ENCODE measurements around the gene CETN2. TPM values are rescaled to one million over a fixed set of nuclear protein-coding genes. Genes with fewer than 3 reads are reported as not detected.
"Not testable (repeated sequence)": the region's sequence is repeated elsewhere in the genome, so short reads cannot be mapped to it uniquely, and the experiment has no call there.

Gene CETN2
- total RNA-seq, 1 experiment from 2014 or later: 30.8 TPM

DNA sequence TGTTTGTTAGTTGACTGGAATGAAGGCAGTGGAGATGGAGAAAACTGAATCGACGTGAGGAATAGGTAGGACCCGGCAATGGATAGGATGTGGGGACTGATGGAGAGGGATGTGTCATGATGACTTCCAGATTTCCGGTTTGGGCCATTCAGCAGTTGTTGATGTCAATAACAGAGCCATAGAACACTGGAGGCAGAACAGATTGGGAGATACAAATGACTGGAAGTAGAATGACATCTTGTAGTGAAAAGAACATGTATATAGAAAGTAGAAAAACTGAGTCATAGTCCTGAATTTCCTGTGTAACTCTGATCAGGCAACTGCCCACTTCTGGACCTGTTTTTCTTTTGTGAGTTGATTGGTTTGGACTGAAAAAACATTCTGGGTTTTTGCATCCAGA lies 24.5 kb downstream of the CETN2 start:
- no peak for DNase-seq (ENCODE audit: low read depth, low spot score)

GRCh38 chrX:152798945-152799344 lies 31.6 kb downstream of the CETN2 start:
- in situ Hi-C loops (cut with HindIII; ENCODE audit: low pct_unique_long_range_greater_than_20kb, low sequenced_read_pairs): no loop called here
- no peak for DNase-seq (ENCODE audit: low read depth, low spot score)

More for the DNA sequence above, 24.5 kb downstream of the CETN2 start:
- in situ Hi-C loops (cut with HindIII; ENCODE audit: low pct_unique_long_range_greater_than_20kb, low sequenced_read_pairs): loop anchor here (25.0 kb wide), 1 partner anchor 169 kb away; the partner anchor contains the start of gene GABRQ

DNA sequence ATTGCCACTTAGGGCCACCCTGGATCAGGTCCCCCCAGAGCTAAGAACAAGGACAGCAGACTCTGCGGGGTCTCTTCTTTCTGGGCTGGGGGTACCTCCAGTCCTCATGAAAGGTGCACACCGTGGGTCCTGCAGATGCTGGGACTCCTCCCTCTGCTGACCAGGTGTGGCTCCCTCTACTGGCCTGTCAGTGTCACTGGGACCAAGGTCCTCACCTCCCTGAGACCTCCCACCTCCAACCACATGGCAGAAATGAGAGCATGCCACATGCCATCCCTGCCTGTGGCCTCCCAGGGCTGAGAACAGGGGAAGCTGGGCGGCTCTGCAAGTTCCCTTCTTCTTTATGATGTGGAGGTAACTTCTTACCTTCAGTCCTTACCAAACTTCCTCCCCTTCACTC lies 43.5 kb downstream of the CETN2 start:
- DNase-seq (ENCODE audit: low read depth, low spot score); in situ Hi-C loops (cut with HindIII; ENCODE audit: low pct_unique_long_range_greater_than_20kb, low sequenced_read_pairs): not testable (repeated sequence)

Other genes starting within 250 kb of the CETN2 start
- not detected in 2 replicates for gene GABRQ, start 192.9 kb downstream of the CETN2 start, total RNA-seq (2014; rRNA removed; shearing (Covaris generic))
- 252 TPM in 2 replicates for gene MAGEA3, start 132.0 kb downstream of the CETN2 start, total RNA-seq (2014; rRNA removed; shearing (Covaris generic))
- gene CSAG2, start 121.5 kb downstream of the CETN2 start, total RNA-seq (2014; rRNA removed; shearing (Covaris generic)): 1.1 TPM in 1 of 2 replicates, not detected in the other
- gene MAGEA2B, start 116.1 kb downstream of the CETN2 start, total RNA-seq (2014; rRNA removed; shearing (Covaris generic)): 16.7 and 21.8 TPM in 2 replicates
- gene CSAG1, start 97.0 kb downstream of the CETN2 start, total RNA-seq (2014; rRNA removed; shearing (Covaris generic)): 71.2 and 82.0 TPM in 2 replicates
- gene MAGEA12, start 97.0 kb downstream of the CETN2 start, total RNA-seq (2014; rRNA removed; shearing (Covaris generic)): 133 and 153 TPM in 2 replicates
- 67.5 and 73.1 TPM in 2 replicates for gene MAGEA2, start 76.9 kb downstream of the CETN2 start, total RNA-seq (2014; rRNA removed; shearing (Covaris generic))
- gene CSAG3, start 71.5 kb downstream of the CETN2 start, total RNA-seq (2014; rRNA removed; shearing (Covaris generic)): 7.6 and 8.9 TPM in 2 replicates
- 187 and 193 TPM in 2 replicates for gene MAGEA6, start 61.1 kb downstream of the CETN2 start, total RNA-seq (2014; rRNA removed; shearing (Covaris generic))
- gene NSDHL, start 306 bp upstream of the CETN2 start, total RNA-seq (2014; rRNA removed; shearing (Covaris generic)): 15.1 and 17.9 TPM in 2 replicates
- gene ZNF185, start 67.3 kb upstream of the CETN2 start, total RNA-seq (2014; rRNA removed; shearing (Covaris generic)): 0.56 and 0.92 TPM in 2 replicates
- gene PNMA5, start 163.4 kb upstream of the CETN2 start, total RNA-seq (2014; rRNA removed; shearing (Covaris generic)): not detected in 2 replicates
- gene PNMA3, start 225.7 kb upstream of the CETN2 start, total RNA-seq (2014; rRNA removed; shearing (Covaris generic)): 0.98 and 1.3 TPM in 2 replicates
- 7.5 and 9.4 TPM in 2 replicates for gene PNMA6A, start 241.7 kb upstream of the CETN2 start, total RNA-seq (2014; rRNA removed; shearing (Covaris generic))

All from SK-MEL-5 (cell line).